Measurements from ENCODE around the gene KAT6B.
"Not testable (repeated sequence)": the region's sequence is repeated elsewhere in the genome, so short reads cannot be mapped to it uniquely, and the experiment has no call there.

KAT6B gene

GRCh38 chr10:75049316-75050148, 223.1 kb downstream of the KAT6B start:
- no peak for DNase-seq

GRCh38 chr10:75050149-75050919, 223.9 kb downstream of the KAT6B start:
- no peak for DNase-seq

- DNase-seq = no peak
These were observed 224.9 kb downstream of the KAT6B start for GRCh38 chr10:75051308-75051707.

- DNase-seq = not testable (repeated sequence)
These were observed 229.6 kb downstream of the KAT6B start for GRCh38 chr10:75055896-75056406.

- DNase-seq = no peak
These were observed 231.3 kb downstream of the KAT6B start for GRCh38 chr10:75057680-75058079.

GRCh38 chr10:75058161-75058560, 231.8 kb downstream of the KAT6B start:
- DNase-seq = no peak

GRCh38 chr10:75061709-75062505, 235.5 kb downstream of the KAT6B start:
- no peak for DNase-seq

GRCh38 chr10:75062506-75063299, 236.3 kb downstream of the KAT6B start:
- no peak for DNase-seq

- no peak for DNase-seq
These were observed 237.2 kb downstream of the KAT6B start for GRCh38 chr10:75063461-75064230.

- no peak for DNase-seq
These were observed 238.7 kb downstream of the KAT6B start for GRCh38 chr10:75065076-75065475.

GRCh38 chr10:75066271-75066670, 239.9 kb downstream of the KAT6B start:
- no peak for DNase-seq

GRCh38 chr10:75067272-75067671, 240.9 kb downstream of the KAT6B start:
- no peak for DNase-seq

GRCh38 chr10:75068523-75068922, 242.1 kb downstream of the KAT6B start:
- no peak for DNase-seq

- no peak for DNase-seq
These were observed 244.1 kb downstream of the KAT6B start for GRCh38 chr10:75070476-75070875.

- no peak for DNase-seq
These were observed 244.6 kb downstream of the KAT6B start for GRCh38 chr10:75070961-75071428.

GRCh38 chr10:75071756-75072155, 245.4 kb downstream of the KAT6B start:
- DNase-seq = no peak

GRCh38 chr10:75072727-75073126, 246.3 kb downstream of the KAT6B start:
- no peak for DNase-seq

- DNase-seq = no peak
These were observed 247.0 kb downstream of the KAT6B start for GRCh38 chr10:75073442-75073841.

GRCh38 chr10:75074711-75075445, 248.5 kb downstream of the KAT6B start:
- no peak for DNase-seq

- DNase-seq = no peak
These were observed 249.9 kb downstream of the KAT6B start for GRCh38 chr10:75076348-75076747.
